Astrocyte (in vitro differentiated cells and primary cell): ENCODE data around the gene KCNK13. TPM values are rescaled to one million over a fixed set of nuclear protein-coding genes. Genes with fewer than 3 reads are reported as not detected.
"Not testable (repeated sequence)": the region's sequence is repeated elsewhere in the genome, so short reads cannot be mapped to it uniquely, and the experiment has no call there.

Experiments used
- DNase-seq: peaks from one replicate; pipeline ENCODE4 v3.0.0-alpha.2; 2010; ENCODE audit warnings: low read depth
- FAIRE-seq: peaks from 2 replicates; lab custom pipeline; 2011; peaks lifted over from hg19 to GRCh38; lab: Jason Lieb, UNC
- H2AFZ ChIP-seq: 2 replicates; pipeline ENCODE4 v1.6.0; 2012; ENCODE audit warnings: low read depth, low read length, inconsistent platforms
- H3K27ac ChIP-seq: 2 replicates; pipeline ENCODE4 v1.5.1; 2011; ENCODE audit warnings: low read depth, low read length, inconsistent platforms
- H3K27me3 ChIP-seq: 2 replicates; pipeline ENCODE4 v1.6.0; 2011; ENCODE audit warnings: low read length, inconsistent platforms; ENCODE audit not compliant: insufficient read depth
- H3K36me3 ChIP-seq: 2 replicates; pipeline ENCODE4 v1.5.1; 2011; ENCODE audit warnings: low read length, inconsistent platforms; ENCODE audit not compliant: insufficient read depth
- H3K4me1 ChIP-seq: 2 replicates; pipeline ENCODE4 v1.5.1; 2011; ENCODE audit warnings: low read length, inconsistent platforms; ENCODE audit not compliant: insufficient read depth
- H3K4me2 ChIP-seq: 2 replicates; pipeline ENCODE4 v1.6.0; 2012; ENCODE audit warnings: low read length, inconsistent platforms
- H3K4me3 ChIP-seq: 2 replicates; pipeline ENCODE4 v1.5.1; 2011; ENCODE audit warnings: low read depth, mild to moderate bottlenecking, low read length, inconsistent platforms; ENCODE audit not compliant: insufficient read depth
- H3K79me2 ChIP-seq: 2 replicates; pipeline ENCODE4 v1.6.0; 2012; ENCODE audit warnings: mild to moderate bottlenecking, low read length, inconsistent platforms; ENCODE audit not compliant: insufficient read depth
- H3K9ac ChIP-seq: 2 replicates; pipeline ENCODE4 v1.6.0; 2012; ENCODE audit warnings: mild to moderate bottlenecking, low read length, inconsistent platforms
- H3K9me3 ChIP-seq: 2 replicates; pipeline ENCODE4 v1.5.1; 2012; ENCODE audit warnings: low read depth, mild to moderate bottlenecking, low read length, inconsistent platforms; ENCODE audit not compliant: insufficient read depth
- H4K20me1 ChIP-seq: 2 replicates; pipeline ENCODE4 v1.6.0; 2012; ENCODE audit warnings: low read length, inconsistent platforms; ENCODE audit not compliant: insufficient read depth
- H3K27ac Mint-ChIP-seq: one replicate; pipeline ENCODE4 v1.8.0; 2021; ENCODE audit warnings: mild to moderate bottlenecking, mixed read lengths; ENCODE audit not compliant: unreplicated experiment
- H3K27me3 Mint-ChIP-seq: one replicate; pipeline ENCODE4 v1.8.0; 2021; ENCODE audit warnings: low read depth, mixed read lengths; ENCODE audit not compliant: unreplicated experiment
- H3K36me3 Mint-ChIP-seq: one replicate; pipeline ENCODE4 v1.8.0; 2021; ENCODE audit warnings: low read depth, mixed read lengths; ENCODE audit not compliant: unreplicated experiment
- H3K4me1 Mint-ChIP-seq: one replicate; pipeline ENCODE4 v1.8.0; 2021; ENCODE audit warnings: low read depth, mixed read lengths; ENCODE audit not compliant: unreplicated experiment
- H3K4me3 Mint-ChIP-seq: one replicate; pipeline ENCODE4 v1.8.0; 2021; ENCODE audit warnings: mild to moderate bottlenecking, moderate library complexity, mixed read lengths; ENCODE audit not compliant: unreplicated experiment
- H3K9me3 Mint-ChIP-seq: one replicate; pipeline ENCODE4 v1.8.0; 2021; ENCODE audit warnings: mild to moderate bottlenecking, mixed read lengths; ENCODE audit not compliant: unreplicated experiment
- CTCF ChIP-seq: IDR thresholded peaks from 2 replicates; pipeline ENCODE4 v1.5.1; 2011; ENCODE audit warnings: low read depth, mild to moderate bottlenecking, inconsistent platforms, low read length, moderate library complexity; ENCODE audit not compliant: insufficient read depth
- EZH2 ChIP-seq: IDR thresholded peaks from 2 replicates; pipeline ENCODE4 v1.6.1; 2012; ENCODE audit warnings: mild to moderate bottlenecking, low read length, inconsistent platforms; ENCODE audit not compliant: insufficient read depth
- total RNA-seq: library from RNA; stranded (reverse); gene quantifications from 2 replicates; pipeline ENCODE4 v1.2.1, GENCODE V29; 2021

The KCNK13 gene
- total RNA-seq, 1 donor from 2014 or later, result 0.09 TPM

DNA sequence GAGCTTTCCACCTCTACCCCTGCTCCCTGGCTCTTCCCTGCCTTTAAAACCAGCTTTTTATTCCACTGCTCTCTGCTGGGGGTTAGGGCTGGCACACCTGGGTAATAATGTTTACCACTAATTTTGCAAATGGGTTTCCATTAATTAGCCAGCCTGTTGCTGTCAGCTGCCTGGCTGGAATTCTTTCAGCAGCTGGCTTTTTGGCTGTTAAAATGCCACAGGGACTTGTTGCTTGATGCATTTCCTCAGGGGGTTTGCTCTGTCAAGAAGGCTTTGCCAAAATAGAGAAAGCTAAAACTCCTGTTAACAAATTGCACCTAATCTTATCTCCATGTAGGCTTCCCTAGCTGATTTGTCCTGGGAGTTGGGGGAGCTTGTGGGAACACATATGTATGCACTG, 142.7 kb downstream of the KCNK13 start:
- H3K4me3 Mint-ChIP-seq, result no peak overlapping the region
- H3K27ac Mint-ChIP-seq, result no peak overlapping the region
- Histone ChIP-seq H3K27ac (no peak overlapping the region), H4K20me1 (no peaks in the 10 kb centered on the region), H3K27me3 (peaks cover 3% of the 10 kb centered on the region), H2AFZ (no peak overlapping the region), H3K36me3 (no peaks in the 10 kb centered on the region), H3K9me3 (peaks cover 3% of the 10 kb centered on the region), H3K79me2 (no peaks in the 10 kb centered on the region), H3K4me2 (no peak overlapping the region), H3K4me1 (no peaks in the 10 kb centered on the region), H3K4me3 (no peak overlapping the region), H3K9ac (no peak overlapping the region)
- no peaks in the 10 kb centered on the region for H3K4me1 Mint-ChIP-seq
- FAIRE-seq, result no peak
- TF ChIP-seq CTCF (no peak), EZH2 (no peak)
- peaks cover 7% of the 10 kb centered on the region for H3K27me3 Mint-ChIP-seq
- no peak for DNase-seq
- H3K9me3 Mint-ChIP-seq, result no peaks in the 10 kb centered on the region
- H3K36me3 Mint-ChIP-seq, result peaks cover 4% of the 10 kb centered on the region

DNA sequence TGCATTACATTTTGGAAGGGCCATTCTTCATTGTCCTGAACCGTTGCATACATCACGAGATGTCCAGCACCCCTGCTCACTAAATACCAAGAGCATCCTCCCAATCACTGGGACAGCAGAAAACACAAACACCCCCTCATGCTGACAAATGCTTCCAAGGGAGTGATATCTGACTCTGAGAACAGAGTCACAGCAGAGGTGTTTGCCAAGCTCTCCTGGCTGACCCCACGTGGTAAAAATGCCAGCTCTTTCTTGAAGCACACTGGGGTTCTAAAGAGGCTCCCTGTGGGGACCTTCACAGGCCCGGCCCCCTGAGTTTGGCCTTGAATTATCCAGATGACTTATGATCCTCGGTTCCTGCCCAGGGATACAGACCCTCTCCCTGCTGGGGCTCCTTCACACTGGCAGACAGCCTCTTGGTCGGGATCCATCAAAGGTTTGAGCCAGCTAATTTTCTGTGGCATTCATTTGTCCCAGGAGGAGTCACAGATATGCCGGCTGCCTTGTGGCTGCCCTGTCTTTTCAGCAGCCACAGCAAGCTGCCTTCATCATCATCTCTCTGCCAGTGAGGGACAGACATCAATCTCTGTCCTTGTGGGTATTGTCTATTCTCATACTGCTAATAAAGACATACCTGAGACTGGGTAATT, 151.4 kb downstream of the KCNK13 start:
- DNase-seq (no peak), FAIRE-seq (no peak)
- TF ChIP-seq EZH2 (no peak), CTCF (no peak)
- Histone ChIP-seq H3K27ac (no peak overlapping the region), H3K4me3 (no peak overlapping the region), H3K36me3 (no peaks in the 10 kb centered on the region), H3K9ac (no peak overlapping the region), H3K4me1 (no peaks in the 10 kb centered on the region), H3K79me2 (no peaks in the 10 kb centered on the region), H3K9me3 (peaks cover 3% of the 10 kb centered on the region), H3K27me3 (no peaks in the 10 kb centered on the region), H3K4me2 (no peak overlapping the region), H4K20me1 (no peaks in the 10 kb centered on the region), H2AFZ (no peak overlapping the region)
- Mint-ChIP-seq H3K9me3 (peaks cover 3% of the 10 kb centered on the region), H3K27ac (no peak overlapping the region), H3K4me3 (no peak overlapping the region), H3K4me1 (no peaks in the 10 kb centered on the region), H3K27me3 (peaks cover 35% of the 10 kb centered on the region), H3K36me3 (no peaks in the 10 kb centered on the region)

- Histone ChIP-seq H3K36me3 (no peaks in the 10 kb centered on the region), H3K4me3 (no peak overlapping the region), H3K4me2 (no peak overlapping the region), H3K9ac (no peak overlapping the region), H3K4me1 (no peaks in the 10 kb centered on the region), H4K20me1 (no peaks in the 10 kb centered on the region), H3K27ac (no peak overlapping the region), H3K27me3 (no peaks in the 10 kb centered on the region), H3K79me2 (no peaks in the 10 kb centered on the region), H3K9me3 (no peaks in the 10 kb centered on the region), H2AFZ (no peak overlapping the region)
- FAIRE-seq (no peak), DNase-seq (no peak)
- no peak overlapping the region for H3K4me3 Mint-ChIP-seq
- H3K27ac Mint-ChIP-seq, result no peak overlapping the region
- TF ChIP-seq CTCF (no peak), EZH2 (no peak)
- no peaks in the 10 kb centered on the region for H3K36me3 Mint-ChIP-seq
- H3K9me3 Mint-ChIP-seq, result peaks cover 5% of the 10 kb centered on the region
- H3K4me1 Mint-ChIP-seq, result no peaks in the 10 kb centered on the region
- H3K27me3 Mint-ChIP-seq, result peaks cover 14% of the 10 kb centered on the region
Measured at GRCh38 chr14:90228478-90228877, 166.7 kb downstream of the KCNK13 start.

DNA sequence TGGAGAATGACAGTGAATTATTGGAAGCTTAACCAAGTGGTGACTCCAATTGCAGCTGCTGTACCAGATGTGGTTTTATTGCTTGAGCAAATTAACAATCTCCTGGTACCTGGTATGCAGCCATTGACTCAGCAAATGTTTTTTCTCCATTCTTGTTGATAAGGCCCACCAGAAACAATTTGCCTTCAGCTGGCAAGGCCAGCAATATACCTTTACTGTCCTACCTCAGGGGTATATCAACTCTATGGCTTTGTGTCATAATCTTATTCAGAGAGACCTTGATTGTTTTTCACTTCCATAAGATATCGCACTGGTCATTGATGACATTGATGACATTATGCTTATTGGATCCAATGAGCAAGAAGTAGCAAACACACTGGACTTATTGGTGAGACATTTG, 168.1 kb downstream of the KCNK13 start:
- H3K9me3 Mint-ChIP-seq, H3K36me3 ChIP-seq, DNase-seq, H3K4me3 ChIP-seq, H3K27me3 ChIP-seq, H3K4me1 Mint-ChIP-seq, H3K9ac ChIP-seq, FAIRE-seq, H3K27ac Mint-ChIP-seq, H3K27ac ChIP-seq, H4K20me1 ChIP-seq, H3K36me3 Mint-ChIP-seq, H3K9me3 ChIP-seq, H3K79me2 ChIP-seq, H3K4me1 ChIP-seq, H3K4me3 Mint-ChIP-seq, H3K4me2 ChIP-seq, H2AFZ ChIP-seq: not testable (repeated sequence)
- peaks cover 21% of the 10 kb centered on the region for H3K27me3 Mint-ChIP-seq
